GM18498 (cell line): ENCODE results near the gene NEO1.
"Not testable (repeated sequence)": the region's sequence is repeated elsewhere in the genome, so short reads cannot be mapped to it uniquely, and the experiment has no call there.

ENCODE experiments used
- ATAC-seq: cut with Tn5 transposase; IDR thresholded peaks from one replicate; pipeline ENCODE4 v1.9.1; 2021; ENCODE audit warnings: mild to moderate bottlenecking, moderate library complexity; ENCODE audit not compliant: unreplicated experiment

Gene NEO1

GRCh38 chr15:73298522-73299245 is 246.4 kb downstream of the NEO1 start:
- no peak for ATAC-seq

GRCh38 chr15:73300286-73300685 is 248.0 kb downstream of the NEO1 start:
- ATAC-seq, result not testable (repeated sequence)

GRCh38 chr15:73303636-73304035 is 251.4 kb downstream of the NEO1 start:
- no peak for ATAC-seq

- ATAC-seq, result no peak
Observed at GRCh38 chr15:73305331-73306211, 253.3 kb downstream of the NEO1 start.

GRCh38 chr15:73308305-73308704 is 256.0 kb downstream of the NEO1 start:
- ATAC-seq, result no peak

- ATAC-seq, result no peak
Observed at GRCh38 chr15:73313861-73314260, 261.6 kb downstream of the NEO1 start.

- ATAC-seq, result no peak
Observed at GRCh38 chr15:73317651-73318462, 265.6 kb downstream of the NEO1 start.

GRCh38 chr15:73318463-73319351 is 266.4 kb downstream of the NEO1 start:
- ATAC-seq, result no peak

GRCh38 chr15:73319460-73320245 is 267.4 kb downstream of the NEO1 start:
- no peak for ATAC-seq

- ATAC-seq, result no peak
Observed at GRCh38 chr15:73320619-73321180, 268.4 kb downstream of the NEO1 start.

GRCh38 chr15:73321496-73322450 is 269.5 kb downstream of the NEO1 start:
- no peak for ATAC-seq

- no peak for ATAC-seq
Observed at GRCh38 chr15:73322665-73323373, 270.6 kb downstream of the NEO1 start.

- no peak for ATAC-seq
Observed at GRCh38 chr15:73323374-73323955, 271.2 kb downstream of the NEO1 start.

GRCh38 chr15:73323956-73324355 is 271.7 kb downstream of the NEO1 start:
- ATAC-seq, result no peak

- no peak for ATAC-seq
Observed at GRCh38 chr15:73324496-73325170, 272.4 kb downstream of the NEO1 start.

- ATAC-seq, result no peak
Observed at GRCh38 chr15:73325191-73325861, 273.1 kb downstream of the NEO1 start.
